HG02678 (cell line): ENCODE measurements around the gene SLC8B1.

Experiments used
- ATAC-seq: cut with Tn5 transposase; IDR thresholded peaks from one replicate; pipeline ENCODE4 v1.9.1; 2021; ENCODE audit warnings: mild to moderate bottlenecking, moderate library complexity; ENCODE audit not compliant: unreplicated experiment

Gene SLC8B1

GRCh38 chr12:113271853-113272561 is 62.9 kb downstream of the SLC8B1 start:
- ATAC-seq: no peak

- no peak for ATAC-seq
Observed at GRCh38 chr12:113271466-113271852, 63.5 kb downstream of the SLC8B1 start.

- no peak for ATAC-seq
Observed at GRCh38 chr12:113270709-113271009, 64.2 kb downstream of the SLC8B1 start.

- ATAC-seq: no peak
Observed at GRCh38 chr12:113269257-113269943, 65.5 kb downstream of the SLC8B1 start.

GRCh38 chr12:113268621-113269020 is 66.3 kb downstream of the SLC8B1 start:
- no peak for ATAC-seq

GRCh38 chr12:113268136-113268535 is 66.8 kb downstream of the SLC8B1 start:
- ATAC-seq: no peak

GRCh38 chr12:113267621-113268020 is 67.3 kb downstream of the SLC8B1 start:
- ATAC-seq: no peak

GRCh38 chr12:113266106-113266895 is 68.6 kb downstream of the SLC8B1 start:
- no peak for ATAC-seq

- ATAC-seq: no peak
Observed at GRCh38 chr12:113263431-113263963, 71.4 kb downstream of the SLC8B1 start.

GRCh38 chr12:113262710-113263109 is 72.2 kb downstream of the SLC8B1 start:
- ATAC-seq: no peak

GRCh38 chr12:113261847-113262470 is 73.0 kb downstream of the SLC8B1 start:
- no peak for ATAC-seq

GRCh38 chr12:113260636-113261300 is 74.1 kb downstream of the SLC8B1 start:
- ATAC-seq: no peak

GRCh38 chr12:113260127-113260526 is 74.8 kb downstream of the SLC8B1 start:
- ATAC-seq: no peak

- no peak for ATAC-seq
Observed at GRCh38 chr12:113257564-113257963, 77.3 kb downstream of the SLC8B1 start.

- ATAC-seq: no peak
Observed at GRCh38 chr12:113254298-113254697, 80.6 kb downstream of the SLC8B1 start.

GRCh38 chr12:113253532-113254285 is 81.2 kb downstream of the SLC8B1 start:
- ATAC-seq: no peak

- no peak for ATAC-seq
Observed at GRCh38 chr12:113252494-113252893, 82.4 kb downstream of the SLC8B1 start.

- ATAC-seq: no peak
Observed at GRCh38 chr12:113251404-113252070, 83.4 kb downstream of the SLC8B1 start.

- no peak for ATAC-seq
Observed at GRCh38 chr12:113250045-113250444, 84.9 kb downstream of the SLC8B1 start.
